Glutamatergic neuron (in vitro differentiated cells): ENCODE measurements around the gene DIP2B. TPM values are rescaled to one million over a fixed set of nuclear protein-coding genes. Genes with fewer than 3 reads are reported as not detected.

Experiments used
- DNase-seq: peaks from one replicate; pipeline ENCODE4 v3.0.0; 2022
- H3K27ac Mint-ChIP-seq: one replicate; pipeline ENCODE4 v1.8.0; 2020; ENCODE audit warnings: mild to moderate bottlenecking, mixed read lengths, inconsistent platforms; ENCODE audit not compliant: unreplicated experiment
- H3K27me3 Mint-ChIP-seq: one replicate; pipeline ENCODE4 v1.8.0; 2020; ENCODE audit warnings: mild to moderate bottlenecking, moderate library complexity, mixed read lengths, inconsistent platforms; ENCODE audit not compliant: unreplicated experiment
- H3K36me3 Mint-ChIP-seq: one replicate; pipeline ENCODE4 v1.8.0; 2020; ENCODE audit warnings: mild to moderate bottlenecking, mixed read lengths, inconsistent platforms; ENCODE audit not compliant: unreplicated experiment
- H3K4me1 Mint-ChIP-seq: one replicate; pipeline ENCODE4 v1.8.0; 2020; ENCODE audit warnings: mild to moderate bottlenecking, low read depth, mixed read lengths, inconsistent platforms; ENCODE audit not compliant: unreplicated experiment
- H3K4me3 Mint-ChIP-seq: one replicate; pipeline ENCODE4 v1.8.0; 2020; ENCODE audit warnings: mild to moderate bottlenecking, mixed read lengths, inconsistent platforms; ENCODE audit not compliant: unreplicated experiment
- H3K9me3 Mint-ChIP-seq: one replicate; pipeline ENCODE4 v1.8.0; 2020; ENCODE audit warnings: mild to moderate bottlenecking, moderate library complexity, mixed read lengths, inconsistent platforms; ENCODE audit not compliant: unreplicated experiment
- total RNA-seq: library from RNA; stranded (reverse); fragmentation: NEBNext Ultra II Directional; extraction: Animal tissue kit (Norgen Biotek cat#: 25700); gene quantifications from one replicate; pipeline ENCODE4 v1.2.1, GENCODE V29; 2021; ENCODE audit not compliant: unreplicated experiment
- TF ChIP-seq, protein P1 (sequence below): fragments of 200-600 bp; sonication (generic); IDR thresholded peaks from one replicate; pipeline ENCODE4 v1.5.0; 2021; ENCODE audit not compliant: partially characterized antibody, unreplicated experiment

The DIP2B gene
- total RNA-seq, 1 donor from 2014 or later = 37.3 TPM

GRCh38 chr12:50650285-50650684 lies 145.5 kb downstream of the DIP2B start:
- no peak overlapping the region for H3K4me3 Mint-ChIP-seq
- no peak for DNase-seq
- H3K4me1 Mint-ChIP-seq = peaks cover 4% of the 10 kb centered on the region
- TF ChIP-seq, protein P1, sequence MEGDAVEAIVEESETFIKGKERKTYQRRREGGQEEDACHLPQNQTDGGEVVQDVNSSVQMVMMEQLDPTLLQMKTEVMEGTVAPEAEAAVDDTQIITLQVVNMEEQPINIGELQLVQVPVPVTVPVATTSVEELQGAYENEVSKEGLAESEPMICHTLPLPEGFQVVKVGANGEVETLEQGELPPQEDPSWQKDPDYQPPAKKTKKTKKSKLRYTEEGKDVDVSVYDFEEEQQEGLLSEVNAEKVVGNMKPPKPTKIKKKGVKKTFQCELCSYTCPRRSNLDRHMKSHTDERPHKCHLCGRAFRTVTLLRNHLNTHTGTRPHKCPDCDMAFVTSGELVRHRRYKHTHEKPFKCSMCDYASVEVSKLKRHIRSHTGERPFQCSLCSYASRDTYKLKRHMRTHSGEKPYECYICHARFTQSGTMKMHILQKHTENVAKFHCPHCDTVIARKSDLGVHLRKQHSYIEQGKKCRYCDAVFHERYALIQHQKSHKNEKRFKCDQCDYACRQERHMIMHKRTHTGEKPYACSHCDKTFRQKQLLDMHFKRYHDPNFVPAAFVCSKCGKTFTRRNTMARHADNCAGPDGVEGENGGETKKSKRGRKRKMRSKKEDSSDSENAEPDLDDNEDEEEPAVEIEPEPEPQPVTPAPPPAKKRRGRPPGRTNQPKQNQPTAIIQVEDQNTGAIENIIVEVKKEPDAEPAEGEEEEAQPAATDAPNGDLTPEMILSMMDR = no peak
- H3K9me3 Mint-ChIP-seq = no peaks in the 10 kb centered on the region
- peaks cover 2% of the 10 kb centered on the region for H3K27me3 Mint-ChIP-seq
- no peaks in the 10 kb centered on the region for H3K36me3 Mint-ChIP-seq
- no peak overlapping the region for H3K27ac Mint-ChIP-seq

- no peak overlapping the region for H3K27ac Mint-ChIP-seq
- no peaks in the 10 kb centered on the region for H3K36me3 Mint-ChIP-seq
- TF ChIP-seq, protein P1 = no peak
- H3K27me3 Mint-ChIP-seq = no peaks in the 10 kb centered on the region
- H3K9me3 Mint-ChIP-seq = no peaks in the 10 kb centered on the region
- H3K4me1 Mint-ChIP-seq = no peaks in the 10 kb centered on the region
- DNase-seq = no peak
- no peak overlapping the region for H3K4me3 Mint-ChIP-seq
Observed at GRCh38 chr12:50655374-50655921, 150.7 kb downstream of the DIP2B start.

DNA sequence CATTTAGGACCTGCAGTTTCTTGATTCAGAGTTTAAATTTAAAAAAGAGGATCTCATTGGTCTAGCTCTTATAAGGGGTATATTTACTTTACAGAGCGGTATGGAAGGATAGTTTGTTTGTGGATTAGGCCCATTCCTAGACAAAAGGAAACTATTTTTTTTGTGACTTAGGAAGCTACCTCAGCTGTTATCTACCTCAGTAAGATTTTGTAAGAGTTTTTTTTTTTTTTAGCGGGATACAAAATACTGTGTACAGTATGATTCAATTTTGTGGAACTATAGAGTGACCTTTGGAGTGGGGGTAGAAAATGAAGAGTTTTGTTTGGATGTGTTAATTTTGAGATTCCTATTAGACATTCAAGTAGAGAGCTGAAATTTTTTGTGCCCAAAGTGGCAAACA lies 154.5 kb downstream of the DIP2B start:
- DNase-seq = no peak
- TF ChIP-seq, protein P1 = no peak
- Mint-ChIP-seq H3K4me1 (no peaks in the 10 kb centered on the region), H3K27ac (no peak overlapping the region), H3K9me3 (no peaks in the 10 kb centered on the region), H3K36me3 (no peaks in the 10 kb centered on the region), H3K27me3 (no peaks in the 10 kb centered on the region), H3K4me3 (no peak overlapping the region)

GRCh38 chr12:50659690-50660424 lies 155.1 kb downstream of the DIP2B start:
- DNase-seq = no peak
- Mint-ChIP-seq H3K36me3 (no peaks in the 10 kb centered on the region), H3K27me3 (no peaks in the 10 kb centered on the region), H3K4me1 (no peaks in the 10 kb centered on the region), H3K27ac (no peak overlapping the region), H3K4me3 (no peak overlapping the region), H3K9me3 (no peaks in the 10 kb centered on the region)
- TF ChIP-seq, protein P1 = no peak

DNA sequence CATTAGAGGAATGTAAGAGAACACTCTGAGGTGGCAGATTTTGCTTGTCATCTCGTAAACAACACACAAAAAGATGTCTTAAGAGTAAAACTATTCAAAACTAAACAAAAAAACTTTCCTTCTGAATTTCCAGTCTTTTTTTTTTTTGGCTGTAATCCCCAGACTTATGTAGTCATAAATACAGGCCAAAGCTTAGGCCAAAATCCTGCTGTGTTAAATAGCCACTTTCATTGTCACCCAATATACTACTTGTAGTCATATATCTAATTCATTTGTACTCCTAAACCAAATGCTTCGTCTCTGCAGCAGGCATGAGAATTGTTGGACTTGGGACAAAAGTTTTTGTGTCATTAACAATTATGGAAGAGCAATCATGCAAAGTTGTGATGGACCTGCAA lies 155.6 kb downstream of the DIP2B start:
- no peaks in the 10 kb centered on the region for H3K4me1 Mint-ChIP-seq
- no peak for DNase-seq
- no peaks in the 10 kb centered on the region for H3K27me3 Mint-ChIP-seq
- no peak overlapping the region for H3K27ac Mint-ChIP-seq
- TF ChIP-seq, protein P1 = no peak
- no peak overlapping the region for H3K4me3 Mint-ChIP-seq
- no peaks in the 10 kb centered on the region for H3K9me3 Mint-ChIP-seq
- no peaks in the 10 kb centered on the region for H3K36me3 Mint-ChIP-seq
